A673 (cell line): ENCODE results near the gene IKZF3. TPM values are rescaled to one million over a fixed set of nuclear protein-coding genes. Genes with fewer than 3 reads are reported as not detected.
"Not testable (repeated sequence)": the region's sequence is repeated elsewhere in the genome, so short reads cannot be mapped to it uniquely, and the experiment has no call there.

Experiments
- BruUV-seq: library from RNA; stranded (reverse); fragments of 400-500 nt; replicated peaks from 2 replicates; lab custom pipeline; 2021; lab: Mats Ljungman, UMichigan
- CTCF ChIA-PET: fragments of 300-600 bp; sonication (Branson Sonifier 250); formaldehyde crosslinking; loops from one replicate; lab custom pipeline; 2022; ENCODE audit warnings: antibody characterized with exemption; lab: Charles Lee
- POLR2A ChIA-PET: fragments of 300-600 bp; sonication (Branson Sonifier 250); formaldehyde crosslinking; loops from one replicate; lab custom pipeline; 2022; ENCODE audit warnings: antibody characterized with exemption; ENCODE audit not compliant: low non-redundant PET; lab: Charles Lee
- DNase-seq: peaks from one replicate; pipeline ENCODE4 v3.0.0-alpha.2; 2015; ENCODE audit warnings: low spot score
- H3K27ac ChIP-seq: fragments of 200-600 bp; sonication (generic); 2 replicates; pipeline ENCODE4 v1.5.1; 2016; ENCODE audit warnings: mixed run types, low read depth, mild to moderate bottlenecking, mixed read lengths, antibody characterized with exemption, low read length; ENCODE audit not compliant: poor library complexity, severe bottlenecking
- H3K27me3 ChIP-seq: fragments of 200-600 bp; sonication (generic); replicated peaks from 2 replicates; pipeline ENCODE4 v1.6.1; 2017; ENCODE audit warnings: mixed run types, low read depth, mild to moderate bottlenecking, mixed read lengths, antibody characterized with exemption, low read length; ENCODE audit not compliant: insufficient read depth, poor library complexity
- H3K36me3 ChIP-seq: fragments of 200-600 bp; sonication (generic); 2 replicates; pipeline ENCODE4 v1.6.1; 2016; ENCODE audit warnings: mixed run types, mild to moderate bottlenecking, mixed read lengths, antibody characterized with exemption, low read length; ENCODE audit not compliant: insufficient read depth, poor library complexity, severe bottlenecking
- H3K4me1 ChIP-seq: fragments of 200-600 bp; sonication (generic); 2 replicates; pipeline ENCODE4 v1.6.1; 2017; ENCODE audit warnings: mixed run types, mild to moderate bottlenecking, mixed read lengths, antibody characterized with exemption, low read length; ENCODE audit not compliant: insufficient read depth, poor library complexity, severe bottlenecking
- H3K4me3 ChIP-seq: fragments of 200-600 bp; sonication (generic); 2 replicates; pipeline ENCODE4 v1.5.1; 2016; ENCODE audit warnings: low read depth, mixed run types, mild to moderate bottlenecking, mixed read lengths, low read length; ENCODE audit not compliant: poor library complexity, severe bottlenecking
- H3K9me3 ChIP-seq: fragments of 200-600 bp; sonication (generic); 2 replicates; pipeline ENCODE4 v1.6.1; 2016; ENCODE audit warnings: mixed run types, low read depth, mild to moderate bottlenecking, mixed read lengths, antibody characterized with exemption, low read length; ENCODE audit not compliant: poor library complexity, severe bottlenecking
- CTCF ChIP-seq: fragments of 300-800, 200-600 bp; sonication (generic); conservative IDR thresholded peaks from 2 replicates; pipeline ENCODE4 v1.5.1; 2017; ENCODE audit warnings: low read depth, mild to moderate bottlenecking, antibody characterized with exemption, low read length, moderate library complexity, mixed read lengths
- EZH2 ChIP-seq: fragments of 200-600 bp; sonication (generic); IDR thresholded peaks from 2 replicates; pipeline ENCODE4 v1.6.1; 2017; ENCODE audit warnings: borderline replicate concordance, low read depth, mild to moderate bottlenecking, mixed read lengths, antibody characterized with exemption, low read length; ENCODE audit not compliant: poor library complexity, severe bottlenecking
- intact Hi-C: fragments of 100-400 bp; cut with micrococcal nuclease; formaldehyde crosslinking; loops from one replicate; pipeline ENCODE4 v1.10.0; 2022; ENCODE audit not compliant: unreplicated experiment
- total RNA-seq: library from RNA; stranded (reverse); gene quantifications from 2 replicates; pipeline ENCODE4 v1.2.3, GENCODE V29; 2021

IKZF3 gene
- total RNA-seq, 1 experiment from 2014 or later, result not detected

- H3K36me3 ChIP-seq, result no peaks in the 10 kb centered on the region
- no TSS peak for BruUV-seq
- no peak for DNase-seq
- H3K9me3 ChIP-seq, result no peaks in the 10 kb centered on the region
- H3K27me3 ChIP-seq, result no peaks in the 10 kb centered on the region
- ChIA-PET CTCF (interaction anchor here (0.6 kb wide), 1 partner anchor 342 kb away, joined by 6 read pairs; no protein-coding TSS in a partner anchor), POLR2A (no interaction called here)
- TF ChIP-seq EZH2, result no peak
- no peaks in the 10 kb centered on the region for H3K4me1 ChIP-seq
- intact Hi-C loops, result loop anchor here (5.0 kb wide), 1 partner anchor 129 kb away; no protein-coding TSS in a partner anchor
- H3K4me3 ChIP-seq, result no peak overlapping the region
- no peak overlapping the region for H3K27ac ChIP-seq
These were observed 112.5 kb downstream of the IKZF3 start for GRCh38 chr17:39751637-39752036.

GRCh38 chr17:39751016-39751543 is 113.0 kb downstream of the IKZF3 start:
- CTCF ChIA-PET, result no interaction called here
- intact Hi-C loops, result loop anchor here (5.0 kb wide), 1 partner anchor 129 kb away; no protein-coding TSS in a partner anchor
- no peaks in the 10 kb centered on the region for H3K4me1 ChIP-seq
- no peak overlapping the region for H3K4me3 ChIP-seq
- H3K27ac ChIP-seq, result no peak overlapping the region
- no peak for DNase-seq
- H3K9me3 ChIP-seq, result no peaks in the 10 kb centered on the region
- H3K27me3 ChIP-seq, result no peaks in the 10 kb centered on the region
- TF ChIP-seq CTCF, result no peak
- TF ChIP-seq EZH2, result no peak
- BruUV-seq, result no TSS peak
- POLR2A ChIA-PET, result no interaction called here
- H3K36me3 ChIP-seq, result no peaks in the 10 kb centered on the region

GRCh38 chr17:39750131-39751015 is 113.7 kb downstream of the IKZF3 start:
- intact Hi-C loops, result loop anchor here (5.0 kb wide), 1 partner anchor 128 kb away; no protein-coding TSS in a partner anchor
- Histone ChIP-seq H3K27me3 (no peaks in the 10 kb centered on the region), H3K4me3 (no peak overlapping the region), H3K36me3 (no peaks in the 10 kb centered on the region), H3K4me1 (no peaks in the 10 kb centered on the region), H3K27ac (no peak overlapping the region), H3K9me3 (no peaks in the 10 kb centered on the region)
- POLR2A ChIA-PET, result no interaction called here
- no TSS peak for BruUV-seq
- CTCF ChIA-PET, result no interaction called here
- TF ChIP-seq EZH2 (no peak), CTCF (no peak)
- no peak for DNase-seq

- H3K27ac ChIP-seq, H3K36me3 ChIP-seq, DNase-seq, CTCF ChIA-PET, H3K4me1 ChIP-seq, H3K27me3 ChIP-seq, H3K9me3 ChIP-seq, POLR2A ChIA-PET, BruUV-seq, intact Hi-C loops, H3K4me3 ChIP-seq: not testable (repeated sequence)
These were observed 115.6 kb downstream of the IKZF3 start for GRCh38 chr17:39748444-39749034.
